HG03097 (cell line): Measurements from ENCODE around the gene CAPN5.
"Not testable (repeated sequence)": the region's sequence is repeated elsewhere in the genome, so short reads cannot be mapped to it uniquely, and the experiment has no call there.

Source experiments
- ATAC-seq: cut with Tn5 transposase; IDR thresholded peaks from one replicate; pipeline ENCODE4 v1.9.1; 2021; ENCODE audit not compliant: unreplicated experiment, low FRiP score

CAPN5 gene

GRCh38 chr11:77066229-77067042 is at the start of gene CAPN5:
Gene CAPN5, plus strand, starts transcription at chr11:77066971. Its CDS starts 17,916 bp downstream, at chr11:77084887.
- ATAC-seq: peak; percentile 76

- ATAC-seq: not testable (repeated sequence)
Observed at GRCh38 chr11:77018396-77018924, 48.3 kb upstream of the CAPN5 start.

- ATAC-seq: no peak
Observed at GRCh38 chr11:77019976-77020595, 46.7 kb upstream of the CAPN5 start.

GRCh38 chr11:77020734-77021133 is 46.0 kb upstream of the CAPN5 start:
- no peak for ATAC-seq

- ATAC-seq: no peak
Observed at GRCh38 chr11:77024745-77025144, 42.0 kb upstream of the CAPN5 start.

GRCh38 chr11:77026221-77026620 is 40.5 kb upstream of the CAPN5 start:
- ATAC-seq: no peak

- no peak for ATAC-seq
Observed at GRCh38 chr11:77026743-77027142, 40.0 kb upstream of the CAPN5 start.

- no peak for ATAC-seq
Observed at GRCh38 chr11:77027275-77027674, 39.5 kb upstream of the CAPN5 start.

- ATAC-seq: no peak
Observed at GRCh38 chr11:77029829-77030228, 36.9 kb upstream of the CAPN5 start.

GRCh38 chr11:77030834-77031414 is 35.8 kb upstream of the CAPN5 start:
- no peak for ATAC-seq

GRCh38 chr11:77031599-77031998 is 35.2 kb upstream of the CAPN5 start:
- no peak for ATAC-seq

GRCh38 chr11:77035039-77035438 is 31.7 kb upstream of the CAPN5 start:
- ATAC-seq: no peak

GRCh38 chr11:77035580-77035979 is 31.2 kb upstream of the CAPN5 start:
- ATAC-seq: no peak

GRCh38 chr11:77036398-77036797 is 30.4 kb upstream of the CAPN5 start:
- ATAC-seq: no peak

- no peak for ATAC-seq
Observed at GRCh38 chr11:77037057-77037456, 29.7 kb upstream of the CAPN5 start.

- ATAC-seq: no peak
Observed at GRCh38 chr11:77038029-77038824, 28.5 kb upstream of the CAPN5 start.

- no peak for ATAC-seq
Observed at GRCh38 chr11:77038825-77039326, 27.9 kb upstream of the CAPN5 start.

- ATAC-seq: no peak
Observed at GRCh38 chr11:77039491-77040400, 27.0 kb upstream of the CAPN5 start.

GRCh38 chr11:77040401-77040777 is 26.4 kb upstream of the CAPN5 start:
- ATAC-seq: no peak
